HG03025 (cell line): Measurements from ENCODE around the gene DGUOK.
"Not testable (repeated sequence)": the region's sequence is repeated elsewhere in the genome, so short reads cannot be mapped to it uniquely, and the experiment has no call there.

Source experiments
- ATAC-seq: cut with Tn5 transposase; IDR thresholded peaks from one replicate; pipeline ENCODE4 v1.9.1; 2021; ENCODE audit warnings: mild to moderate bottlenecking, moderate library complexity; ENCODE audit not compliant: unreplicated experiment, low FRiP score

Gene DGUOK

GRCh38 chr2:73899801-73900336 lies 26.8 kb upstream of the DGUOK start:
- no peak for ATAC-seq

GRCh38 chr2:73901143-73901542 lies 25.5 kb upstream of the DGUOK start:
- ATAC-seq = no peak

- no peak for ATAC-seq
Observed at GRCh38 chr2:73902284-73902683, 24.4 kb upstream of the DGUOK start.

- no peak for ATAC-seq
Observed at GRCh38 chr2:73903313-73903712, 23.4 kb upstream of the DGUOK start.

GRCh38 chr2:73903949-73904613 lies 22.6 kb upstream of the DGUOK start:
- ATAC-seq = not testable (repeated sequence)

GRCh38 chr2:73904952-73905351 lies 21.7 kb upstream of the DGUOK start:
- ATAC-seq = no peak

GRCh38 chr2:73906847-73907505 lies 19.7 kb upstream of the DGUOK start:
- ATAC-seq = no peak

- ATAC-seq = no peak
Observed at GRCh38 chr2:73907840-73908452, 18.7 kb upstream of the DGUOK start.

GRCh38 chr2:73908689-73909652 lies 17.7 kb upstream of the DGUOK start:
- no peak for ATAC-seq

- no peak for ATAC-seq
Observed at GRCh38 chr2:73910873-73911547, 15.7 kb upstream of the DGUOK start.

- no peak for ATAC-seq
Observed at GRCh38 chr2:73911548-73912208, 15.0 kb upstream of the DGUOK start.

- ATAC-seq = no peak
Observed at GRCh38 chr2:73913414-73914054, 13.1 kb upstream of the DGUOK start.

- ATAC-seq = no peak
Observed at GRCh38 chr2:73914667-73915066, 12.0 kb upstream of the DGUOK start.

GRCh38 chr2:73915437-73915993 lies 11.2 kb upstream of the DGUOK start:
- no peak for ATAC-seq

- ATAC-seq = no peak
Observed at GRCh38 chr2:73916666-73917065, 10.0 kb upstream of the DGUOK start.

GRCh38 chr2:73917296-73917695 lies 9.4 kb upstream of the DGUOK start:
- no peak for ATAC-seq

- no peak for ATAC-seq
Observed at GRCh38 chr2:73917696-73918207, 8.9 kb upstream of the DGUOK start.

- no peak for ATAC-seq
Observed at GRCh38 chr2:73918856-73919255, 7.8 kb upstream of the DGUOK start.
